Liver (tissue), 3 donors: ENCODE measurements around the gene SVEP1.

ENCODE experiments used
- EGR1 ChIP-seq, 2 donors: IDR thresholded peaks; 2 replicates each; pipeline ENCODE4 v1.6.1; 2016 to 2018; ENCODE audit warnings: antibody characterized with exemption in 2 of 2, low read depth in 2 of 2
- HNF4A ChIP-seq, 2 donors: conservative IDR thresholded peaks; 2 replicates each; pipeline ENCODE4 v1.6.1; 2016; ENCODE audit warnings: antibody characterized with exemption in 2 of 2, mild to moderate bottlenecking in 2 of 2
- HNF4G ChIP-seq: IDR thresholded peaks from 2 replicates; pipeline ENCODE4 v1.6.1; 2016; ENCODE audit warnings: antibody characterized with exemption
- JUND ChIP-seq, 2 donors: IDR thresholded peaks; 2 replicates each; pipeline ENCODE4 v1.6.1; 2016; ENCODE audit warnings: antibody characterized with exemption in 2 of 2
- NR2F2 ChIP-seq: IDR thresholded peaks from 2 replicates; pipeline ENCODE4 v1.6.1; 2016; ENCODE audit warnings: antibody characterized with exemption
- RAD21 ChIP-seq, 2 donors: IDR thresholded peaks; 2 replicates each; pipeline ENCODE4 v1.6.1; 2016; ENCODE audit warnings: antibody characterized with exemption in 2 of 2, mild to moderate bottlenecking in 2 of 2
- RXRA ChIP-seq, 2 donors: IDR thresholded peaks; 2 replicates each; pipeline ENCODE4 v1.6.1; 2017 to 2018; ENCODE audit warnings: antibody characterized with exemption in 2 of 2, mild to moderate bottlenecking in 1 of 2
- TAF1 ChIP-seq: conservative IDR thresholded peaks from 2 replicates; pipeline ENCODE4 v1.6.1; 2016; ENCODE audit warnings: antibody characterized with exemption, mild to moderate bottlenecking
- TF ChIP-seq, protein P1 (sequence below): IDR thresholded peaks from 2 replicates; pipeline ENCODE4 v1.6.1; 2016; ENCODE audit warnings: antibody characterized with exemption
- TF ChIP-seq, protein P2 (sequence below): fragments of 150-350 bp; IDR thresholded peaks from 2 replicates; pipeline ENCODE4 v1.5.1; 2017; ENCODE audit warnings: improper control_type of control experiment, low read depth, low read length; ENCODE audit not compliant: missing input control
- TF ChIP-seq, protein P3 (sequence below): IDR thresholded peaks from 2 replicates; pipeline ENCODE4 v1.6.1; 2016; ENCODE audit warnings: antibody characterized with exemption
- TF ChIP-seq, protein P4 (sequence below): IDR thresholded peaks from 2 replicates; pipeline ENCODE4 v1.6.1; 2016; ENCODE audit warnings: antibody characterized with exemption
- donor health status: healthy.
- donor health status: healthy.

DNA sequence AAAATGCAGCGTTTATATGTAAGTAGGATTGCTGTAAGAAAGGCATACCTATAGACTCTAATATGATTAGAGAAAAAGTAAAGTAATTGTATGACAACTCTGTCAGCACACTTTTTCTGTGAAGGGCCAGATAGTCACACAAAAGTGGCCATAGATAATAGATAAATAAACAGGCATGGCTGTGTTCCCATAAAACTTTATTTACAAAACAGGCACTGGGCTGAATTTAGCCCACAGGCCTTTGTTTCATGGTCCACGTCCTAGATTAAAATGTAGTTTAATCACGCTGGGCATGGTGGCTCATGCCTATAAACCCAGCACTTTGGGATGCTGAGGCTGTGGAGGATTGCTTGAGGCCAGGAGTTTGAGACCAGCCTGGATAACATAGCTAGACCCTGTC, 233.2 kb downstream of the SVEP1 start:
- TF ChIP-seq, protein P1, sequence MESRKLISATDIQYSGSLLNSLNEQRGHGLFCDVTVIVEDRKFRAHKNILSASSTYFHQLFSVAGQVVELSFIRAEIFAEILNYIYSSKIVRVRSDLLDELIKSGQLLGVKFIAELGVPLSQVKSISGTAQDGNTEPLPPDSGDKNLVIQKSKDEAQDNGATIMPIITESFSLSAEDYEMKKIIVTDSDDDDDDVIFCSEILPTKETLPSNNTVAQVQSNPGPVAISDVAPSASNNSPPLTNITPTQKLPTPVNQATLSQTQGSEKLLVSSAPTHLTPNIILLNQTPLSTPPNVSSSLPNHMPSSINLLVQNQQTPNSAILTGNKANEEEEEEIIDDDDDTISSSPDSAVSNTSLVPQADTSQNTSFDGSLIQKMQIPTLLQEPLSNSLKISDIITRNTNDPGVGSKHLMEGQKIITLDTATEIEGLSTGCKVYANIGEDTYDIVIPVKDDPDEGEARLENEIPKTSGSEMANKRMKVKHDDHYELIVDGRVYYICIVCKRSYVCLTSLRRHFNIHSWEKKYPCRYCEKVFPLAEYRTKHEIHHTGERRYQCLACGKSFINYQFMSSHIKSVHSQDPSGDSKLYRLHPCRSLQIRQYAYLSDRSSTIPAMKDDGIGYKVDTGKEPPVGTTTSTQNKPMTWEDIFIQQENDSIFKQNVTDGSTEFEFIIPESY, result no peak
- TF ChIP-seq HNF4G (no peak), RXRA (IDR thresholded peaks at IDR 0.05) (no peak), HNF4A (conservative IDR thresholded peaks at IDR 0.05) (no peak), NR2F2 (no peak), JUND (IDR thresholded peaks at IDR 0.05) (no peak), TAF1 (no peak), RAD21 (IDR thresholded peaks at IDR 0.05) (no peak), EGR1 (IDR thresholded peaks at IDR 0.05; ENCODE audit: low read depth in 2 of 2) (no peak)
- TF ChIP-seq, protein P2, sequence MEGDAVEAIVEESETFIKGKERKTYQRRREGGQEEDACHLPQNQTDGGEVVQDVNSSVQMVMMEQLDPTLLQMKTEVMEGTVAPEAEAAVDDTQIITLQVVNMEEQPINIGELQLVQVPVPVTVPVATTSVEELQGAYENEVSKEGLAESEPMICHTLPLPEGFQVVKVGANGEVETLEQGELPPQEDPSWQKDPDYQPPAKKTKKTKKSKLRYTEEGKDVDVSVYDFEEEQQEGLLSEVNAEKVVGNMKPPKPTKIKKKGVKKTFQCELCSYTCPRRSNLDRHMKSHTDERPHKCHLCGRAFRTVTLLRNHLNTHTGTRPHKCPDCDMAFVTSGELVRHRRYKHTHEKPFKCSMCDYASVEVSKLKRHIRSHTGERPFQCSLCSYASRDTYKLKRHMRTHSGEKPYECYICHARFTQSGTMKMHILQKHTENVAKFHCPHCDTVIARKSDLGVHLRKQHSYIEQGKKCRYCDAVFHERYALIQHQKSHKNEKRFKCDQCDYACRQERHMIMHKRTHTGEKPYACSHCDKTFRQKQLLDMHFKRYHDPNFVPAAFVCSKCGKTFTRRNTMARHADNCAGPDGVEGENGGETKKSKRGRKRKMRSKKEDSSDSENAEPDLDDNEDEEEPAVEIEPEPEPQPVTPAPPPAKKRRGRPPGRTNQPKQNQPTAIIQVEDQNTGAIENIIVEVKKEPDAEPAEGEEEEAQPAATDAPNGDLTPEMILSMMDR, result no peak
- TF ChIP-seq, protein P3, sequence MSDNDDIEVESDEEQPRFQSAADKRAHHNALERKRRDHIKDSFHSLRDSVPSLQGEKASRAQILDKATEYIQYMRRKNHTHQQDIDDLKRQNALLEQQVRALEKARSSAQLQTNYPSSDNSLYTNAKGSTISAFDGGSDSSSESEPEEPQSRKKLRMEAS, result no peak
- TF ChIP-seq, protein P4, sequence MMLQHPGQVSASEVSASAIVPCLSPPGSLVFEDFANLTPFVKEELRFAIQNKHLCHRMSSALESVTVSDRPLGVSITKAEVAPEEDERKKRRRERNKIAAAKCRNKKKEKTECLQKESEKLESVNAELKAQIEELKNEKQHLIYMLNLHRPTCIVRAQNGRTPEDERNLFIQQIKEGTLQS, result no peak
